ENCODE measurements around the gene S100A6.

GRCh38 chr1:153578490-153578889 is 42.7 kb upstream of the S100A6 start:
- no peak for TF ChIP-seq TAF1 (IDR thresholded peaks at IDR 0.05; ENCODE audit: borderline replicate concordance, low read depth, low read length)
- no peak for TF ChIP-seq POLR2A (IDR thresholded peaks at IDR 0.05; ENCODE audit: low read depth, low read length)
- TF ChIP-seq POLR2AphosphoS5 (IDR thresholded peaks at IDR 0.05; ENCODE audit: low read depth, low read length) = no peak

Data from GM12892 (cell line).